Fibroblast of skin of left biceps (primary cell): ENCODE data around the gene RPS6KC1.
"Not testable (repeated sequence)": the region's sequence is repeated elsewhere in the genome, so short reads cannot be mapped to it uniquely, and the experiment has no call there.

Source experiments
- DNase-seq, 2 experiments: peaks; one replicate each; pipeline ENCODE4 v3.0.0-alpha.2; 2013; ENCODE audit warnings: low read depth in 2 of 2

The RPS6KC1 gene

DNA sequence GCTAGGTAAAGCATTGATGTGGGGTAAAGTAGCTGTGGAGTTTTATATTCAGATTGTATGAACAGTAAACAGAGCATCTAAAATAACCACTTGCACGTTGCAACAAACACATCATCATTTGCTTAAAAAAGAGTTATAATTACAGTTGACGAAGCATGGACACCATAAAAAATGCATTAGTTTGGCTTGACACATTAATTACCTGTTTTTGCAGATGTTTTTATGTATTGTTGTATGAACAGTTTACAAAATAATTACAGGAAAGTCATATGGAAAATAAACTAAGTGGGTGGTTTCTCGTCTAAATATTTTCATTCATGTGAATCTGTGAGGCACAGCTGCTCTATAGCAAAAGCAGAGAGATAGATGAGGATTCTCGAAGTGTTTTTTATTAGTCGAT lies 108.3 kb downstream of the RPS6KC1 start:
- no peak for DNase-seq

DNA sequence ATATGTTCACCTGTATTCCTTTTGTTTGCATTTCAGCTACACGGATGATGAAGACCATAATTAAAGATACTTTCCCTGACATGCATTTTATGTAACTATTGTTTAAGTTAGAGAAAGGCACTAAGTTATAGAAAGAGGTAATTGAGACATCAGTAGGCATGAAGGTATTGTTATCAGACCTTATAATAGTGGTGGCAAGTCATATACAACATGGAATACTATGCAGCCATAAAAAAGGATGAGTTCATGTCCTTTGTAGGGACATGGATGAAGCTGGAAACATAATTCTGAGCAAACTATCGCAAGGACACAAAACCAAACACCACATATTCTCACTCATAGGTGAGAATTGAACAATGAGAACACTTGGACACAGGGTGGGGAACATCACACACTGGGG lies 109.4 kb downstream of the RPS6KC1 start:
- DNase-seq, result not testable (repeated sequence)

DNA sequence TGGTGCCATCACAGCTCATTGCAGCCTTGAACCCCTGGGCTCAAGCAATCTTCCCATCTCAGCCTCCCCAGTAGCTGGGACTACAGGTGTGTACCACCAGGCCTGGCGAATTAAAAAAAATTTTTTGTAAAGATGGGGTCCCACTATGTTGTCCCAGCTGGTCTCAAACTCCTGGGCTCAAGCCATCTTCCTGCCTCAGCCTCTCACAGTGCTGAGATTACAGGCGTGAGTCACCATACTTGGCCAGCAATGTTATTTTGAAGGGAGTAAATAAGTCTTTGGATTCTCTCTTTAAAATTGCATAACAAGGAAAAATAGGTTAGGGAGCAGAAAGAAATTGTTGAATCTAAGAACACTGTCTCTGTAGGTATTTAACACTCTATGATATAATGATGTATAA lies 111.3 kb downstream of the RPS6KC1 start:
- no peak for DNase-seq

DNA sequence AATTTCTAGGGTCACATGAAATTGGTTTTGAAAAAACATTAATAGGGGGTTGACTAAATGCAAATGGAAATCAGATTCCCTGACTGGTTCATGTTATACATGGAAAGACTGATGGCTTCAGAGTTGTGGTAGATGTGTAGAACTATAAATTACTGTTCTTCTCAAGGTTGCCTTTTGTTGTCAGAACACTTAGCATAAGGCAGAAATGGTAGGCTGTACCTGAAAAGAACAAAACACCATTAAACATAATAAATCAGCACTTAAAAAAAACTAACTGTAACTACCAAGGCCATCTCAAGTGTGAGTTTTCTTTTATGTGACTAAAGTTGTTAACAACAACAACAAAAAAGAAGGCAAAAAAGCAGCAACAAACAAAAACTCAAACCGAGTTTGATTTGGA lies 111.8 kb downstream of the RPS6KC1 start:
- no peak for DNase-seq

DNA sequence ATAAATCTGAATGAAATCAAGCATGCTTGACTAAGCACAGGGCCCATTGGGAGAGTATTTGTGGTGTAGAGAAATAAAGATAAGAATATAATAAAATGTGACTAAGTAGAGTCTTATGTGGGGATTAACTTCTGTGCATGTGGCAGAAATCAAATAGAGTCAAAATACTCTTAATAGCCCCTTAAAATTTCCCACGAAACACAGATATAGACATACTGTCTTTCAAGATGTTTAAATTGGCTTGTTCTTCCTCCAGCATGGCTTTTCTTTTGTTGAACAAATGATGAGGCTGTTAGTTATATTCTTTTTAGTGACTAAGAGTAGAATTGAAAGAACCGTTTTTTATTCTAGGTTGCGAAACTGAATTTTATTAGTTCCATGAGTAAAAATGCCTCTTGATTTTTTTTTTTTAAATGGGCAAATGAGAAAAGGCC lies 112.3 kb downstream of the RPS6KC1 start:
- DNase-seq, result no peak

DNA sequence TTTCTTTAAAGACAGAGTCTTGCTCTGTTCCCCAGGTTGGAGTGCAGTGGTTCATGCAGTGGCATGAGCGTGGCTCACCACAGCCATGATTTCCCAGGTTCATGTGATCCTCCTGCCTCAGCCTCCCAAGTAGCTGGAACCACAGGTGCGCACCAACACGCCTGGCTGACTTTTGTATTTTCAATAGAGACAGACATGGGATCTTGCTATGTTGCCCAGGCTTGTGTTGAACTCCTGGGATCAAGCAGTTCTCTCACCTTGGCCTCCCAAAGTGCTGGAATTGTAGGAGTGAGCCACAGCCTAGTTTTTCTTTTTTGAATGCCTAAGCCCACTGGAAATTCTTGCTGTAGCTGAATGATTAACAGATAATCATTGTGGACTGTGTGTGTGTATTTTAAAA lies 113.5 kb downstream of the RPS6KC1 start:
- no peak for DNase-seq

DNA sequence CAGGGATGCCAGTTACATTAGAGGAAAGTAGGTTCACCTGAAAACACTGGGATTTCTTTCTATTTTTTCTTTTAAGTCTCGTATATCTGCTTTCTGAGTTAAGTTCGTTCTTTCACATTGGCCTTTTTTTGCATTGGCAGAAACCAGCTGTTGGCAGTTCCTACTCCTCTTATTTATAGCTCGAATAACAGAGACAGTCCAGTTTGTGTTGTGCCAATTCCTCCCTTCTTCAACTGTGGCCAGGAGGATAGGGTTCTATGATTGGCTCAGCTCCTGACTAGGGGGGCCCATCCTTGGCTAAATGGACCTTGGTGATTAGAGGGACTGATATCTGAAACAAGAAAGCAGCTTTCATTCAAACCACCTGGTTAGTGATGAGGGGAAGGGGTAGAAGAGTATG lies 115.8 kb downstream of the RPS6KC1 start:
- DNase-seq, result no peak

DNA sequence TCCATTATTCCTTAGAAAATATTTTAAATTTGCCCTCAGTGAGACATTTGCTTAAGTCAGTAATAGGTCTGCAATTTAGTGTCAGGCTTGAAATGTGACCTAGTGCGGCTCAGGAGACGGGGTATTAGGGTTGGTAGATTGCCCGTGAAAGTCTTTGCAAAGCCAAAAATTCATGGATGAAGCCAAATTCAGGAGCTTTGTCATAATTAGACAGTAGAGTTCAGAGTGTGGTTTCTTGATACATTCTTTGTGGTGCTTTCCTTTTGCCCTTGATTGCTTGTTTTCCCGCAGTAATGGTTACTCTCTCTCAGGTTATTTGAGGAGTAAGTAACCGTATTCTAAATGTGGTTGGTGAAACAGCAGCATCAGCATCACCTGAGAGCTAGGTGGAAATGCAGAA lies 120.7 kb downstream of the RPS6KC1 start:
- DNase-seq, result no peak

DNA sequence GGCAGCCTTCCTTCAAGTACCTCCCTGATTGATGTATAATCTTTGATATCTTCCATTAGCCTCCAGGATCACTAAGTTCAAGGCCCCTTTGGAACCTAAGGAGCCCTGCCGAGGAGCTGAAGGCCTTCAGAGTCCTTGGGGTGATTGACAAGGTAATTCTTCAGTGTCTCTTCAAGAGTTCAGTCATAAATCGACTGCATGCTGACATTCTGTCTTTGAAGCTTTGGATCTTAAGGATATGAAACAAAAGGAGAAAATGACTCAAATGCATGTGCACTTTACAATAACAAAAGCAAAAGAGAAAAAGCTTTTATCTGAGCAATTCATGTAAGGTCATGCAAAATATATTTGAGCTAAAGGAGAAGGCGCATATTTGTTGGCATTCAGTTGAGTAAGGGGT lies 125.3 kb downstream of the RPS6KC1 start:
- DNase-seq, result no peak

DNA sequence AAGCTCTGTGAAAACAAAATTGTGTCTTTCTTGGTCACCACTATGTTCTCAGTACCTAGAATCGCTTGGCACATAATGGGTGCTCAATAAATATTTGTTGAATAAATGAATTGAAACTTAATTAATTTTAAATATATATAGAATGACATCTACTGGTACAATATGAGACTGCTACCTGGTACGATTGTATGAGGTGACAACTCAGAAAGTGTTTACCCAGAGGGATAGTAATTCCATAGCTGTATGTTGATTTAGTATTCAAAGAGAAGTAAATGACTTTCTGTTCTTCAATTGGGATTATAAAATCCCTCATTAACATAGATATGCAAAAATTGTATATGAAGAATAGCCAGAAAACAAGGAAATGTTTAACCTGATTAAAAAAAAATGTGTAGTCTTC lies 128.7 kb downstream of the RPS6KC1 start:
- DNase-seq, result no peak

DNA sequence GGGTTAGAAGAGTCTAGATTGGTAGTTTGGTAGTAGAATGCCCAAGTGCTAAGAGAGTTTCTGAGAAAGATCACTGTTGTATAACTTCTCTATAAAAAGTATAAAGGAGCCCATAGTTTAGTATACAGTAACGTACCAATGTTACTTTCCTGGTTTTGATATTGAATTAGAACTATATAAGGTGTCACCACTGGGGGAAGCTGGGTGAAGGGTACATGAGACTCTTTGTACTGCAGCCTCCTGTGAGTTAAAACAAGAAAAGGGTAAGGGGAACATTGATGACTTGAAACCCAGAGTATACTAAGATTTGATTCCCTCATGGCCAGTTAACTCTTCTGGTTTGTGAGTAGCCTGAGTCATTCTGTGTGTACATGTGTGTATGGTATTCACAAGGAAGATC lies 129.8 kb downstream of the RPS6KC1 start:
- DNase-seq, result no peak

DNA sequence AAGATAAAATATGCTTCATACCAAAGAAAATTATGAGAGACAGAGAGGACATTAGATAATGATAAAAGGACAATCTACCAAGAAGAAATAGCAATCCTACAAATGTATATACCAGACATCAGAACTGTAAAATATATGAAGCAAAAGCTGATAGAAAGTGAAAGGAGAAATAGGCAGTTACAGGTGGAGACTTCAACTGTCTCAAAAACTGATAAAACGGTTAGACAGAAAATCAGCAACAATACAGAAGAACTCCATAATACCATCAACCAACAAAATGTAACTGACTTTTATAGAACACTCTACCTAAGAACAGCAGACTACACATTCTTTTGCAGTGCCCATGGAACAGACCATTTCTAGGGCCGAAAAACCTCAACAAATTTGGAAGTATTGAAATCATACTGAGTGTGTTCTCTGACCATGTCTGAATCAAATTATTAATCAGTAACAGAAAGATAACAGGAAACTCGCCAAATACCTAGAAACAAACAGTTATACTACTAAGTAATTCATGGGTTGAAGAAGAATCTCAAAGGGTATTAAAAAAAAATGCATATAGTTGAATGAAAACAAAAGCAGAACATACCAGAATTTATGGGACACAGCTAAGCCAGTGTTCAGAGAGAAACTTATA lies 132.1 kb downstream of the RPS6KC1 start:
- DNase-seq, result no peak

DNA sequence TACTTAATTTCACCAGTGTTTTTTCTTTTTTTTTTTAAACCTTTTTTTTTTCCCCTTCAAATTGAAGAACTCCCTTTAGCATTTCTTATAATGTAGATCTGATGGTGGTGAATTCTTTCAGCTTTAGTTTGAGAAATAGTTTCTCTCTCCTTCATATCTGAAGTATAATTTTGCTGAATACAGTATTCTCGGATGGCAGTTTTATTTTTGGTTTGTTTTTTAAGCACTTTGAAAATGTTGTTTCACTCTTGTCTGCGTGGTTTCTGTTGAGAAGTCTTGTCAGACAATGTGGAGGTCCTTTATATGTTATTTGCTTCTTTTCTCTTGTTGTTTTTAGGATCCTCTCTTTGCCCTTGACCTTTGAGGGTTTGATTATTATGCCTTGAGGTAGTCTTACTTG lies 135.1 kb downstream of the RPS6KC1 start:
- no peak for DNase-seq

DNA sequence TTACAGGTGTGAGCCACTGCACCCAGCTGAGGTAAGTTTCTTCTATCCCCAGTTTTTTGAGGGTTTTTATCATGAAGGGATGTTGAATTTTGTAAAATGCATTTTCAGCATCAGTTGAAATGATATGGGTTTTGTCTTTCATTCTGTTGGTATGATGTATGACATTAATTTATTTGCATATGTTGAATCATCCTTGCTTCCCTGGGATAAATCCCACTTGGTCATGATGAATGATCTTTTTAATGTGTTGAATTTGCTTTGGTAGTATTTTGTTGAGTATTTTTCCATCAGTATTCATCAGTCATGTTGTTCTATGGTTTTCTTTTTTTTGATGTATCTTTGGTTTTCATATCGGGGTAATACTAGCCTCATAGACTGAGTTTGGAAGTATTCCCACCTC lies 141.0 kb downstream of the RPS6KC1 start:
- DNase-seq, result no peak

DNA sequence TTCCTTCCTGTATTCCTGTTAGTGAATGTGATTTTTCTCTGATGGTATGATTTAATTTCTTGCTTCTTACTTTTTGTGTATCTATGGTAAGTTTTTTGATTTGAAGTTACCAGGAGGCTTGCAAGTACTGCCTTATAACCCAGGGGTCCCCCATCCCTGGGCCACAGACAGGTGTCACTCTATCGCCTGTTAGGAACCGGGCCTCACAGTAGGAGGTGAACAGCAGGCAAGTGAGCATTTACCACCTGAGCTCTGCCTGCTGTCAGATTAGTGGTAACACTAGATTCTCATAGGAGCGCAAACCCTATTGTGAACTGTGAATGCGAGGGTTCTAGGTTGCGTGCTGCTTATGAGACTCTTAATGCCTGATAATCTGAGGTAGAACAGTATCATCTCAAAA lies 143.3 kb downstream of the RPS6KC1 start:
- DNase-seq, result no peak

DNA sequence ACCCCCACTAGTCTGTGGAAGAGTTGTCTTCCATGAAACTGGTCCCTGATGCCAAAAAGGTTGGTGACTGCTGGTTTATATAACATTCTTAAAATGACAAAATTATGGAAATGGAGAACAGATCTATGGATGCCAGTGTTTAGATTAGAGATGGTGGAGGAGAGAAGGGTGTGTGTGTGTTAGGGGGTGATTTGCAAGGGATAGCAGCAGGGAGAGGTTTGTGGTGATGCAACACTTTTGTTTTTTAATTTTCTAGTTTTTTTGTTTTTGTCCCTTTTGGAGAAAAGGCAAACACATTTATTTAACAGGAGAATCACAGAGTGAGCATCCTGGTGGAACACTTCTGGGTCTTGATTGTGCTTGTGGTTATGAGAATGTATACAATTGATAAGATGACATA lies 143.8 kb downstream of the RPS6KC1 start:
- no peak for DNase-seq

DNA sequence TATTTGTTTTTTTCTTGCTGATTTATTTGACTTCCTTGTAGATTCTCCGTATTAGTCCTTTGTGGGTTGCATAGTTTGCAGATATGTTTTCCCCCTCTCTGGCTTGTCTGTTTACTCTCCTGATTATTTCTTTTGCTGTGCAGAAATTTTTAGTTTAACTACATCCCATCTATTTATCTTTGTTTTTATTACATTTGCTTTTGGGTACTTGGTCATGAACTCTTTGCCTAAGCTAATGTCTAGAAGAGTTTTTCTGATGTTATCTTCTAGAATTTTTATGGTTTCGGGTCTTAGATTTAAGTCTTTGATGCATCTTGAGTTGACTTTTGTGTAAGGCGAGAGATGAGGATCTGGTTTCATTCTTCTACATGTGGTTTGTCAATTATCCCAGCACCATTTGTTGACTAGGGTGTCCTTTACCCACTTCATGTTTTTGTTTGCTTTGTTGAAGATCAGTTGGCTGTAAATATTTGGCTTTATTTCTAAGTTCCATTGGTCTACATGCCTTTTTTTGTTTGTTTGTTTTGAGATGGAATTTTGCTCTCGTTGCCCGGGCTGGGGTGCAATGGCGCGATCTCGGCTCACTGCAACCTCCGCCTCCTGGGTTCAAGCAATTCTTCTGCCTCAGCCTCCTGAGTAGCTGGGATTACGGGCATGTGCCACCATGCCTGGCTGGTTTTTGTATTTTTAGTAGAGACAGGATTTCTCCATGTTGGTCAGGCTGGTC lies 145.4 kb downstream of the RPS6KC1 start:
- DNase-seq, result not testable (repeated sequence)

DNA sequence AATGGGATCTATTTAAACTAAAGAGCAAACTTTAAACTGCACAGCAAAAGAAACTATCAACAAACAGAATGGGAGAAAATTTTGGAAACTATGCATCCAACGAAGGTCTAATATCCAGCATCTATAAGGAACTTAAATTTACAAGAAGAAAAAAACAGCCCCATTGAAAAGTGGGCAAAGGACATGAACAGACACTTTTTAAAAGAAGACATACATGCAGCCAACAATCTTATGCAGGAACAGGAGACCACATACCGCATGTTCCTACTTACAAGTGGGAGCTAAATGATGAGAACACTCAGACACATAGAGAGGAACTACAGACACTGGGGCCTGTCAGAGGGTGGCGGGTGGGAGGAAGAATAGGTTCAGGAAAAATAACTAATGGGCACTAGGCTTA lies 149.6 kb downstream of the RPS6KC1 start:
- no peak for DNase-seq

DNA sequence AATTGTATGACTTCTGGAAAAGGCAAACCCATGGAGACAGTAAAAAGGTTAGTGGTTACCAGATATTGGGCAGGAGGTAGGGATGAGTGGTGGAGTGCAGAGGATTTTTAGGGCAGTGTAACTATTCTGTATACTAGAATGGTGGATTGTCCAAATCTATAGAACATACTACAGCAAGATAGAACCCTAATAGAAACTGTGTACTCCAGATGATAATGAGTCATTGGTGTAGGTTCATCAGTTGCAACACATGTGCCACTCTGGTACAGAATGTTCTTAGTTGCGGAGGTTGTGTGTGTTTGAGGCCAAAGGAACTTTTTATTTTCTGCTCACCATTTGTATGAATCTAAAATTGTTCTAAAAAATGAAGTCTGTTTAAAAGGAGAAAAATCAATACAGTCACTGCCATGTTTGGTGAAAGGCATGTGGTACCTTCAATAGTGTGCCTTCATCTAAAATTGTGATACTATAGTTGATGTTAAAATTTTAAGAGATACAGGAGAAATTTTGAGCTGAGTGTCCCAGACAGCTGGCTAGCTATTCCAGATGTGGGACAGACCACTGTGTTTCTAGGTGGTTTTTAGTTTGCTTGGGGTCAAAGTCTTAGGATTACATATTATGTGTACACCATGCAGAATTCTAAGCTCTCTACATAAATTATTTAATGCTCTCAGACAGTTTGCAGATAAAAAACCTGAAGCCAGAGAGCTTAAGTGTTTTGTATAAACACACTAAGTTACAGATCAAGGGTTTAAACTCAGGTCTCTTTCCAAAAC lies 150.5 kb downstream of the RPS6KC1 start:
- DNase-seq, result no peak

DNA sequence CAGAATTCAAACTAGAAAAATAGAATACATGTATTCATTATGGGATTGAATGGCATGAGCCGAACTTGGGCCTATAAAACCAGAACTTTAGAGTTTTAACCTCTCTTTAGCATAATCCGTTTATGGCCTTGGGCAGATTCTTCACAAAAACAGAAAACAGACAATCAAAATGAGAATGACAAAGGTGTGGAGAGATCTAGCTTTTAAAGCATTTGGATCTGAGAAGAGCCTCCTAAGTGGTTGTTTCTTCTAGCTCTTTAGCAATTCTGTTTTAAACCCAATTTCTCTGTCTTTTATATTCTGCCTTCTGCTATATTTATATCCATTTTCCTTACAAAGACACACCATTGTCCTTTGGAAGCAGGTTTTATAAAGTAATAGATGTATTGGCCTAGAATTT lies 160.2 kb downstream of the RPS6KC1 start:
- DNase-seq, result no peak

DNA sequence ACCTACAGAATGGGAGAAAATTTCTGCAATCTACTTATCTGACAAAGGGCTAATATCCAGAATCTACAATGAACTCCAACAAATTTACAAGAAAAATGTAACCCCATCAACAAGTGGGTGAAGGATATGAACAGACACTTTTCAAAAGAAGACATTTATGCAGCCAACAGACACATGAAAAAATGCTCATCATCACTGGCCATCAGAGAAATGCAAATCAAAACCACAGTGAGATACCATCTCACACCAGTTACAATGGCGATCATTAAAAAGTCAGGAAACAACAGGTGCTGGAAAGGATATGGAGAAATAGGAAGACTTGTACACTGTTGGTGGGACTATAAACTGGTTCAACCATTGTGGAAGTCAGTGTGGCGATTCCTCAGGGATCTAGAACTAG lies 168.0 kb downstream of the RPS6KC1 start:
- not testable (repeated sequence) for DNase-seq

DNA sequence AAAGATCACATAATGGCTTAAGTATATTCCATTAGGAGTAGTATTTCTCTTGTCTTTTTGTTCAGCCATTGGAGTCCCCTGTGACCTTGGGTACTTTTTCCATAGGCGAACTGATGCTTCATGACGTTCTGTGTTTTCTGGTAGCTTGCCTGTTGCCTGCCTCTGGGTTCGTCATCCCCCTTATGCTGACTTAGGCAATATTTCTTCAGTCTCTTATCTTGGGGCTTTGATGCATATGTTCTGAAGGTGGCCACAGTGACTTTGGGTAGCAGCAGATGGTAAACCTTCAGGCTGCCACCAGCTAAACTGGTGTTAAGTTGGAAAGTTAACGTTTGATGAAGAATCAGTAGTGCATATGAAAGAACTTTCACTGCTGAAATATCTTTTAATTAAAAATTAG lies 170.2 kb downstream of the RPS6KC1 start:
- DNase-seq, result no peak

DNA sequence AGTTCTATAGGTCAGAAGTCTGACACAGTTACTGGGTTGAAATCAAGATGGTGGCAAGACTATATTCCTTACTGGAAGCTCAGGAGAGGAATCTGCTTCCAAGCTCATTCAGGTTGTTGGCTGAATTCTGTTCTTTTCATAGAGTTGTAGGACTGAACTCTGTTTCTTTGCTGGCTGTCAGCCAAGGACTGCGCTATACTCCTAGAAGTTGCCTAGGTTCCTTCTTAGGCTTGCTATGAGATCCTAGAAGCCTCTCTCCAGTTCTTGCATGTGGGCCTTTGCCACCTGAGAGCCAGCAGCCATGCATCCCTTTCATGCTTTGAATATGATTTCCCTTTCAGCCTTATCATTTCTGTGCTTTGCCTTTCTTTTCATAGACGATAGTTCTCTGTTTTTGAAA lies 176.4 kb downstream of the RPS6KC1 start:
- DNase-seq, result no peak
